ENCODE data around the gene GARS1. TPM values are rescaled to one million over a fixed set of nuclear protein-coding genes. Genes with fewer than 3 reads are reported as not detected.

Gene GARS1
- total and polyA plus RNA-seq, 9 of the 15 experiments (the other 6 are each of a cell fraction or from before 2014, with no cell fraction given), result 142 to 769 (median 272) TPM

DNA sequence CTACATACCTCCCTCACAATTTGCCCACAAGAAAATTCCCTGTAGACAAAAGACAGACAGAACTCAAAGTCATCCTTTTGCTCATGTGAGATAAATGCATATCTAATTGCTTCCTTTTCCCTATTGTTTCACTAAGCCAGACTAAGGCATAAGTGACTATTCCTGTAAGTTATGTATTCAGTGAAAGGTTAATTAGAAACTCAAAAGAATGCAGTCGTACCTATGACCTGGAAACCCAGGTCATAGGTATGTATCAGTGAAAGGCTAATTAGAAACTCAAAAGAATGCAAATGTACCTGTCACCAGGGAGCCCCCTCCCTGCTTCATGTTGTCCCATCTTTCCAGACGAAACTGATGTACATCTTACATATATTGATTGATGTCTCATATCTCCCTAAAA lies 10.3 kb upstream of the GARS1 start (continued):
- TF ChIP-seq ARID4B (CRISPR knock-in tag; IDR thresholded peaks at IDR 0.05) (no peak), SOX6 (IDR thresholded peaks at IDR 0.05) (no peak), RHOXF2B (CRISPR knock-in tag; conservative IDR thresholded peaks at IDR 0.05) (no peak), ZNF707 (CRISPR knock-in tag; conservative IDR thresholded peaks at IDR 0.05) (no peak)

- ATAC-seq (no peak), FAIRE-seq (no peak), DNase-seq (ENCODE audit: extremely low read depth in 1 of 4, low spot score in 3 of 4) (no peak)
- H3K4me3 ChIP-seq, result no peak overlapping the region
- H3K27ac ChIP-seq (ENCODE audit: extremely low read depth, low read depth, low read length), result no peak overlapping the region
- H3K9me3 ChIP-seq (replicated peaks; ENCODE audit: control insufficient read depth, insufficient read depth, low read depth, low read length), result 0 out of 2 replicates have a peak, but pooled peaks cover 3% of the 10 kb centered on the region
- no peaks in the 10 kb centered on the region for H3K4me1 ChIP-seq (replicated peaks in 1 of 2; ENCODE audit: control insufficient read depth in 2 of 2, insufficient read depth in 2 of 2, low read length in 2 of 2)
- H4K20me1 ChIP-seq (replicated peaks; ENCODE audit: control insufficient read depth, insufficient read depth, low read length), result no peaks in the 10 kb centered on the region
- H2AFZ ChIP-seq (ENCODE audit: low read depth, low read length), result no peak overlapping the region
- no peaks in the 10 kb centered on the region for H3K9me1 ChIP-seq (ENCODE audit: control insufficient read depth, insufficient read depth, low read length)
- in situ Hi-C loops (cut with MboI), result no loop called here
- no TSS peak for BruUV-seq (replicated peaks)
- peaks cover 29% of the 10 kb centered on the region; the same call in 2 of the 3 replicates for H3K36me3 ChIP-seq (ENCODE audit: control insufficient read depth, insufficient read depth, low read length)
- WGBS (ENCODE audit: insufficient coverage, low coverage, missing lambda C conversion rate), result 92% methylated on average over 5 of the region's 5 CpGs
- no peak overlapping the region for H3K4me2 ChIP-seq (ENCODE audit: insufficient read depth, low read length)
- no peak overlapping the region for H3K9ac ChIP-seq (ENCODE audit: insufficient read depth in 1 of 2, low read depth in 2 of 2, low read length in 2 of 2)
- peaks cover 15% of the 10 kb centered on the region for H3K79me2 ChIP-seq (ENCODE audit: control insufficient read depth, insufficient read depth, low read length)
- ChIA-PET POLR2A (no interaction called here), CTCF (ENCODE audit: low intra/inter-chr PET ratio) (no interaction called here)
- H3K27me3 ChIP-seq (ENCODE audit: control insufficient read depth in 2 of 2, insufficient read depth in 2 of 2, low read length in 2 of 2), result no peaks in the 10 kb centered on the region
- intact Hi-C loops (cut with micrococcal nuclease), result no loop called here
- TF ChIP-seq ZNF174 (CRISPR knock-in tag; IDR thresholded peaks at IDR 0.05) (no peak), MEF2D (tag; conservative IDR thresholded peaks at IDR 0.05; ENCODE audit: low read depth) (no peak), ZBTB17 (CRISPR knock-in tag; IDR thresholded peaks at IDR 0.05) (no peak), FOXK2 (conservative IDR thresholded peaks at IDR 0.05 in 1 of 2, IDR thresholded peaks at IDR 0.05 in 1 of 2; ENCODE audit: low read depth in 2 of 2) (no peak), ILK (tag; IDR thresholded peaks at IDR 0.05; ENCODE audit: borderline replicate concordance, low read depth) (no peak), KLF13 (tag; IDR thresholded peaks at IDR 0.05; ENCODE audit: borderline replicate concordance, low read depth) (no peak), HMG20A (CRISPR knock-in tag; conservative IDR thresholded peaks at IDR 0.05) (no peak), ZBTB1 (CRISPR knock-in tag; IDR thresholded peaks at IDR 0.05; ENCODE audit: borderline replicate concordance, low read depth) (no peak), POLR2H (tag; IDR thresholded peaks at IDR 0.05; ENCODE audit: low read depth) (no peak), PTBP1 (IDR thresholded peaks at IDR 0.05; ENCODE audit: low read depth, low read length) (no peak), BCOR (IDR thresholded peaks at IDR 0.05) (no peak), NR2C2 (CRISPR knock-in tag; IDR thresholded peaks at IDR 0.05) (no peak), NR2C2 (tag; IDR thresholded peaks at IDR 0.05) (no peak)
- TF ChIP-seq, protein P1, sequence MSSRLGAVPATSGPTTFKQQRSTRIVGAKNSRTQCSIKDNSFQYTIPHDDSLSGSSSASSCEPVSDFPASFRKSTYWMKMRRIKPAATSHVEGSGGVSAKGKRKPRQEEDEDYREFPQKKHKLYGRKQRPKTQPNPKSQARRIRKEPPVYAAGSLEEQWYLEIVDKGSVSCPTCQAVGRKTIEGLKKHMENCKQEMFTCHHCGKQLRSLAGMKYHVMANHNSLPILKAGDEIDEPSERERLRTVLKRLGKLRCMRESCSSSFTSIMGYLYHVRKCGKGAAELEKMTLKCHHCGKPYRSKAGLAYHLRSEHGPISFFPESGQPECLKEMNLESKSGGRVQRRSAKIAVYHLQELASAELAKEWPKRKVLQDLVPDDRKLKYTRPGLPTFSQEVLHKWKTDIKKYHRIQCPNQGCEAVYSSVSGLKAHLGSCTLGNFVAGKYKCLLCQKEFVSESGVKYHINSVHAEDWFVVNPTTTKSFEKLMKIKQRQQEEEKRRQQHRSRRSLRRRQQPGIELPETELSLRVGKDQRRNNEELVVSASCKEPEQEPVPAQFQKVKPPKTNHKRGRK (tag; IDR thresholded peaks at IDR 0.05), result no peak
These were observed 9.7 kb upstream of the GARS1 start for GRCh38 chr7:30584965-30585364.
